Type B pancreatic cell (in vitro differentiated cells): ENCODE measurements around the gene AFF2. TPM values are rescaled to one million over a fixed set of nuclear protein-coding genes. Genes with fewer than 3 reads are reported as not detected.

Experiments used
- DNase-seq: peaks from one replicate; pipeline ENCODE4 v3.0.0; 2021; ENCODE audit warnings: mixed read lengths; ENCODE audit not compliant: unreplicated experiment; ENCODE audit errors: extremely low spot score
- H3K27ac Mint-ChIP-seq: 2 replicates; pipeline ENCODE4 v1.8.0; 2021; ENCODE audit warnings: mild to moderate bottlenecking, mixed read lengths
- H3K27me3 Mint-ChIP-seq: 2 replicates; pipeline ENCODE4 v1.8.0; 2021; ENCODE audit warnings: mixed read lengths
- H3K36me3 Mint-ChIP-seq: 2 replicates; pipeline ENCODE4 v1.8.0; 2021; ENCODE audit warnings: mixed read lengths
- H3K4me1 Mint-ChIP-seq: one replicate; pipeline ENCODE4 v1.8.0; 2021; ENCODE audit warnings: mixed read lengths; ENCODE audit not compliant: unreplicated experiment
- H3K4me3 Mint-ChIP-seq: 2 replicates; pipeline ENCODE4 v1.8.0; 2021; ENCODE audit warnings: mild to moderate bottlenecking, mixed read lengths
- H3K9me3 Mint-ChIP-seq: 2 replicates; pipeline ENCODE4 v1.8.0; 2021; ENCODE audit warnings: mixed read lengths
- total RNA-seq: library from RNA; stranded (reverse); gene quantifications from 2 replicates; pipeline ENCODE4 v1.2.1, GENCODE V29; 2021; ENCODE audit warnings: low replicate concordance
- TF ChIP-seq, protein P1 (sequence below): fragments of 200-600 bp; sonication (generic); conservative IDR thresholded peaks from 2 replicates; pipeline ENCODE4 v1.5.0; 2021; ENCODE audit warnings: antibody characterized with exemption, mild to moderate bottlenecking

AFF2 gene
- total RNA-seq, 1 donor from 2014 or later: 21.3 TPM

DNA sequence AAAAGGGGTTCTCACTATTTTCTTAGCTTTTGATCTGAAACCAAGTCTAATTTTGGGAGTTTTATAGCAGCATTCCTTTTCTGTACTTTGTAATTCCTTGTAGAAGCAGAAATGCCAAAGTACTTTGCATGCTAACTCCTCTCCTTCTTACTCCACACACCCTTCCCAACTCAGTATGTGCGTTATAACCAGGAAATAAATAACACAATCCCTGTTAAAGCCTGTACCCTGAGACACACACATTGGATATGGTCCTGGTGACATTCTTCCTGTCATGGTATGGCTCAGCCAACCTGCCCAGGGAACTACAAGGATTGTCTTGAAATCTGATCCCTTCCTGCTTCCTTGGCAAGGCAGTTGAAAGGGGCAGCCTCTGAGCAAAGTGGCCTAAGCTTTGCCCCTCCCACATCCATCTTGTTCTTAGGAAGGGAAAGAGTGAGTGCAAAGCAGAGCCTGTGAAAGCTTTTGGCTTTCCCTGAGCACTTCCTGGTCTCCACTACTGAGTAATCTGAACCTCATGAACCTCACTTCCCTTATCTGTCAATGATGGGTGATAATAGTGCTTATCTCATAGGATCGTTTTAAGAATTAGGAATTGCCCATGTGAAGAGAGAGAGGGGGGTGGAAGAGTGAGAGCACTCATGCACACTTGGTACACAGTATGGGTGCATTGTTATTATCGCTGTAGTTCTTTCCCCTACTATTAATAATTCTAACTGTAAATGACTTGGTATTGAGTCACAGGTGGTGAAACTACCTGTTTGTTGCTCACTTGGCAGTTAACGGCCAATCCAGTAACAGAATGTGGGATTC lies 109.3 kb downstream of the AFF2 start:
- H3K4me3 Mint-ChIP-seq: no peak overlapping the region
- H3K27ac Mint-ChIP-seq: no peak overlapping the region
- H3K36me3 Mint-ChIP-seq: no peaks in the 10 kb centered on the region
- DNase-seq: no peak
- peaks cover 12% of the 10 kb centered on the region for H3K9me3 Mint-ChIP-seq
- TF ChIP-seq, protein P1, sequence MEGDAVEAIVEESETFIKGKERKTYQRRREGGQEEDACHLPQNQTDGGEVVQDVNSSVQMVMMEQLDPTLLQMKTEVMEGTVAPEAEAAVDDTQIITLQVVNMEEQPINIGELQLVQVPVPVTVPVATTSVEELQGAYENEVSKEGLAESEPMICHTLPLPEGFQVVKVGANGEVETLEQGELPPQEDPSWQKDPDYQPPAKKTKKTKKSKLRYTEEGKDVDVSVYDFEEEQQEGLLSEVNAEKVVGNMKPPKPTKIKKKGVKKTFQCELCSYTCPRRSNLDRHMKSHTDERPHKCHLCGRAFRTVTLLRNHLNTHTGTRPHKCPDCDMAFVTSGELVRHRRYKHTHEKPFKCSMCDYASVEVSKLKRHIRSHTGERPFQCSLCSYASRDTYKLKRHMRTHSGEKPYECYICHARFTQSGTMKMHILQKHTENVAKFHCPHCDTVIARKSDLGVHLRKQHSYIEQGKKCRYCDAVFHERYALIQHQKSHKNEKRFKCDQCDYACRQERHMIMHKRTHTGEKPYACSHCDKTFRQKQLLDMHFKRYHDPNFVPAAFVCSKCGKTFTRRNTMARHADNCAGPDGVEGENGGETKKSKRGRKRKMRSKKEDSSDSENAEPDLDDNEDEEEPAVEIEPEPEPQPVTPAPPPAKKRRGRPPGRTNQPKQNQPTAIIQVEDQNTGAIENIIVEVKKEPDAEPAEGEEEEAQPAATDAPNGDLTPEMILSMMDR: no peak
- no peaks in the 10 kb centered on the region for H3K27me3 Mint-ChIP-seq
- H3K4me1 Mint-ChIP-seq: no peaks in the 10 kb centered on the region

DNA sequence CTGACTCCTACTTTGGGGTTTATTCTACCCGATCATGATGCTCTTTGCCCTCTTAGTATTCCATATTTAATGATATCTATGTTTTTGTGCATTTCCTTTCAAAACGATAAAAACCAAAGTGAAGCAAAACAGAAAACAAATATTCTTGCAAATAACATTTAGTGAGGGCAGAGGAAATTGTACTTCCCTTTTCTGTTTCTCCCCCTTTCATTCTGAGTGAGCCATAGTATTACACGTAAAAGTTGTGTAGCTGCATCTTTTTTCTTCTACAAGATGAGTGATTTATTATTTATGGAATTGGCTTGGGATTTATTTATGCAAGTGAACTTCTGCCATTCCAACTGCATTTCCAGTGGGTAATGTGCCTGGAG lies 109.9 kb downstream of the AFF2 start:
- Mint-ChIP-seq H3K4me3 (no peak overlapping the region), H3K9me3 (peaks cover 12% of the 10 kb centered on the region), H3K4me1 (no peaks in the 10 kb centered on the region), H3K27me3 (no peaks in the 10 kb centered on the region), H3K36me3 (no peaks in the 10 kb centered on the region), H3K27ac (no peak overlapping the region)
- DNase-seq: no peak
- TF ChIP-seq, protein P1: no peak

DNA sequence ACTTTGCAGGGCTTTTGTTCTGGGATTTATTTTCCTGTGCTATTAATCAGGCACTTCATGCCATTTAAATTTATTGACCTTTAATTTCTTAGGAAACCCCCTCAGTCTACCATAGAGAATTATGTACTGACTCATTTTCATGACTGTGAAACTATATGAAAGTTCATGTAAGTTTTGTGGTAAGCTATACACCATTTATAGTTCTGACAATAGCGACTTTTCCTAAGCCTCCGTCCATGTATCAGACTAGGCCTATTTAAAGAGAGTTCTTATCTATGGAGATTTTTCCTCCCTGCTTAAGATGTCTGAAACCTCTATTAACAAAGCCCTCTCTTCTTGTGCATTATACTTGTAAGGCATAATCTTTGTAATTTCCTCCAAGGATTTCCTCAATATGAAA lies 111.6 kb downstream of the AFF2 start:
- no peak overlapping the region for H3K27ac Mint-ChIP-seq
- no peak for DNase-seq
- no peaks in the 10 kb centered on the region for H3K36me3 Mint-ChIP-seq
- no peak overlapping the region for H3K4me3 Mint-ChIP-seq
- H3K27me3 Mint-ChIP-seq: no peaks in the 10 kb centered on the region
- TF ChIP-seq, protein P1: no peak
- no peaks in the 10 kb centered on the region for H3K4me1 Mint-ChIP-seq
- peaks cover 11% of the 10 kb centered on the region for H3K9me3 Mint-ChIP-seq

DNA sequence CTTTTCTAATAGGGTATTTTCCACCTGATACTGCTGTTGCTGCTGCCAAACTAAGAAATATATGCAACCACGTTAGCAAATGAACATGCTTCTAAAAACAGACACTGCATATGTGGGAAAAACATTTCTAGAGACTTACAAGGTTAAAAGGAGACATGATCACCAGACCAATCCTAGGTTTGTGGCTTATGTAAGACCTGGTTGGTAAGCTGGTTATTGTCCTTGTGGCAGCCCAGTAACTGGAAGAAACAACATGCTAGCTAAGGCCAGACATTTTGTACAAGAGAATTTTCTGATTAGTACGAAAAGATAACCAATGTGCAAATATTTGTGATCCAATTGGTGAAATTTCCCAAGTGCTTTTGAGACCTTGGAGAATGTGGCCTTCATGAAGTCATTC lies 112.0 kb downstream of the AFF2 start:
- no peaks in the 10 kb centered on the region for H3K36me3 Mint-ChIP-seq
- no peak for DNase-seq
- no peak overlapping the region for H3K4me3 Mint-ChIP-seq
- TF ChIP-seq, protein P1: no peak
- peaks cover 6% of the 10 kb centered on the region for H3K9me3 Mint-ChIP-seq
- no peaks in the 10 kb centered on the region for H3K4me1 Mint-ChIP-seq
- no peak overlapping the region for H3K27ac Mint-ChIP-seq
- H3K27me3 Mint-ChIP-seq: no peaks in the 10 kb centered on the region

DNA sequence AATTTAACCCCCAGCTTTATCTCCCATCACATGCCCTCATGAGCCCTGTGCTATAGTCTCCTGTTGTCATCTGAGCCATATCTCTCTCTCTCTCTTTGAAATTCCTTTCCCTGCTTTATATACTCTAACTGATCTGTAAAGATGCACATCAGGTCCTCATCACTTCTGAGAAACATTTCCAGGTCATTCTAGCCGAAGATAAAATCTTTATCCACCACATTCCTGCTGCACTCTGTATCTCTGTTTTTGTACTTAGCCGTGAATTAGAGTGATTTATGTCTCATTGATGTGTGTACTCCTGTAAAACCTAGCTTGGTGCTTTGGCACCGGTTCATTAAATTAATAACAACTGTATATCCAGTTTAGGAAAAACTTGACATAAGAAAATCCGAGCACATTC lies 113.2 kb downstream of the AFF2 start:
- Mint-ChIP-seq H3K27me3 (no peaks in the 10 kb centered on the region), H3K9me3 (no peaks in the 10 kb centered on the region), H3K4me1 (no peaks in the 10 kb centered on the region), H3K4me3 (no peak overlapping the region), H3K27ac (no peak overlapping the region), H3K36me3 (no peaks in the 10 kb centered on the region)
- DNase-seq: no peak
- TF ChIP-seq, protein P1: no peak
